Epithelial cell of prostate (primary cell): ENCODE data around the gene CDC123.
"Not testable (repeated sequence)": the region's sequence is repeated elsewhere in the genome, so short reads cannot be mapped to it uniquely, and the experiment has no call there.

Source experiments
- DNase-seq: peaks from one replicate; pipeline ENCODE4 v3.0.0-alpha.2; 2011; ENCODE audit warnings: low read depth, low spot score
- H3K27ac ChIP-seq: fragments of 450-650 bp; 2 replicates; pipeline ENCODE4 v1.5.1; 2017; ENCODE audit warnings: mild to moderate bottlenecking

The CDC123 gene

DNA sequence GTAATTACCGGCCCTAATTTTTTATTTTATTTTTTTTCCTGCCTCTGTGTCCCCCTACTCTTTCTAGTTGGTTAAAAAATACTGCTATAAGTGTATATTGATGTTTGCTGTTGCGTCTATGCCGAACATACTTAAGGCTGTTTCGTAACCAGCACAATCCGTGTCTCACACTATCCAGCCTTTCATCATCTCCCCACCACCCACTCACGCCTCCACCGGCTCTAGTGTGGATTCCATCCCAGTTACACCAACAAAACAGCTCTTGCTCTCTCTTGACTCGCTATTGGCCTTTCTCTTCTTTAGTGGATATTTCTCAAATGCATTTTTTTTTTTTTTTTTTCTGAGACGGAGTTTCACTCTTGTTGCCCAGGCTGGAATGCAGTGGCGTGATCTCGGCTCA is 83.3 kb downstream of the CDC123 start:
- no peak for DNase-seq
- H3K27ac ChIP-seq, result no peak overlapping the region

DNA sequence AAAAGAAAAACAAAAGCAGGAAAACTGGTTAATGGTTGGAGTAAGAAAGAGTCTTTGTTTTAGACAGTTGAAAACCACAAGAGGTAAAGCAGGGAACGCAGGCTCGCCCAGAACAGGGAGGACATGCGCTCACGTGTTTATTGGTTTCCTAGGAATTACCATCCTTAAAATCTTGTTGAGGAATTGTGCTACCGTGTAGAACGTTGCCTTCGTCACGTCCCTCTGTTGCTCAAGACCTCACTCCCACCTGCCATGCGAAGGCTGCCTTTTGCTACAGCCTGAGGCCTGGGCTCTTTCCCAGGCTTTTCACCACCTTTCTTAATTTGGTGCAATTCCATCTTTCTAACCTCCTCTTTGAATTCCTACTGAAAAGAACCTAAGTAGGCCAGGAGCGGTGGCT is 91.8 kb downstream of the CDC123 start:
- no peak overlapping the region for H3K27ac ChIP-seq
- peak; percentile 53 for DNase-seq

DNA sequence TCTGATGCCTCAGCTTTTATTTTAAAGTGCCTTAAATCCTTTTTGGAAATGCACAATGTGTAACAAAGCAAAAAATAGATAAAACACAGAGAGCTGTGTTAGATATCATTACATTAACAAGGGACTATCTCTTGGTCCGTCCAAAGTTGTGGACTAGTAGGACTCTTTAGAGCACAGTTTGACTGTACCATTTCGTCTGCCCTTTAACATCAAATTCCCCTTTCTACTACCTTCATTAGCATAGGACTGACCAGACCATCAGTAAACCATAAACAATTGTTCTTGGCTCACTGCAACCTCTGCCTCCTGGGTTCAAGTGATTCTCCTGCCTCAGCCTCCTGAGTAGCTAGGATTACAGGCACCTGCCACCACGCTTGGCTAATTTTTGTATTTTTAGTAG is 101.8 kb downstream of the CDC123 start:
- H3K27ac ChIP-seq, DNase-seq: not testable (repeated sequence)

DNA sequence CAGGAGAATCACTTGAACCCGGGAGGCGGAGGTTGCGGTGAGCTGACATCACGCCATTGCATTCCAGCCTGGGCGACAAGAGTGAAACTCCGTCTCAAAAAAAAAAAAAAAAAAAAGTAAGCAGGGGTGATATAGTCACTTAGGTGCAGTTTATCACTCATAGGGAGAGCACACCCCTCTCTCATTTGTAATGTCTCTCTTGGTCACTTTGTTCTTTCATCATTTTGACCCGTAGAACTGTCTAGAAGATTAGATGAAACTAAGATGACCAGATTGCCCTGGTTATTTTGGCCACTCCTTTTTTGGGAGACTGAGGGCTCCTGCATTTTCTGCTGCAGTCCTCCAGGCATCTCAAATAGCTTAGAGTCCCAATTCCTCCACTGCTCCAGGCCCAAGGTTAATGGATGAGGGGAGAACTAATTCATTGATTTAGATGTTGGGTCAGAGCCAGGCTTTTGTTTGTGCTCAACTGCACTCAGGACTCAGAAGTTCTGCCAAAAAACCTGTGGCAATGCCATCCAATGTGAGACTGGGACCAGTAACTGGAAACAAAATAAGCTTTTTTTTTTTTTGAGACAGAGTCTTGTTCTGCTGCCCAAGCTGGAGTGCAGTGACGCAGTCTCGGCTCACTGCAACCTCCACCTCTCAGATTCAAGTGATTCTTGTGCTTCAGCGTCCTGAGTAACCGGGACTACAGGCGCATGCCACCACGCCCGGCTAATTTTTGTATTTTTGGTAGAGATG is 103.4 kb downstream of the CDC123 start:
- DNase-seq, result no peak
- H3K27ac ChIP-seq, result no peak overlapping the region
